Fibroblast of villous mesenchyme (primary cell): ENCODE measurements around the gene APOA4. TPM values are rescaled to one million over a fixed set of nuclear protein-coding genes. Genes with fewer than 3 reads are reported as not detected.

Experiments used
- DNase-seq: peaks from one replicate; pipeline ENCODE4 v3.0.0-alpha.2; 2010; ENCODE audit warnings: low read depth
- H3K4me3 ChIP-seq: 2 replicates; pipeline ENCODE4 v1.5.1; 2011; ENCODE audit warnings: low read depth, mild to moderate bottlenecking, low read length
- CTCF ChIP-seq: IDR thresholded peaks from 2 replicates; pipeline ENCODE4 v1.5.1; 2012; ENCODE audit warnings: low read depth, mild to moderate bottlenecking, low read length; ENCODE audit not compliant: insufficient read depth
- total RNA-seq: library from RNA; depleted of rRNA; stranded (reverse); fragments of >200 nt; gene quantifications from 2 replicates; pipeline ENCODE4 v1.2.3, GENCODE V29; 2012

APOA4 gene
- total RNA-seq, 1 donor, result not detected

DNA sequence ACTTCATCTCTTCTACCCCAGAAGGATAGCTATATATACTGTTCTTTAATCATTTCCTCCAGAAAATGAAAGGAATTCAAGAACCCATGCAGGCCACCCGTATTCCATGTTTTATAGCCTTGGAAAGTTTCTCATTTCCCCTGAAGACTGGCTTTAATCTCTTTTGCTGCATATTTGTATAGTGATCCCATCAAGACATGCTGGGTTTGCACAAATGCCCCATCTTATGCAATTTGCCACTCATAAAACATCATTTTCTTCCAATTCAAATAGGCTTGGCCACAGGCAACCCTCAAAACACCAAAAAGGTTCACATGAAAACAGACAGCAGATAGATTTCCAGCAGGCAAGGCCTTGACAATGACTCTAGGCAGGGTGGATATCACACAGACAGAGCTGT lies 42.6 kb upstream of the APOA4 start:
- DNase-seq, result peak; percentile 83
- TF ChIP-seq CTCF, result no peak

GRCh38 chr11:116864531-116864930 lies 41.4 kb upstream of the APOA4 start:
- no peak overlapping the region for H3K4me3 ChIP-seq
- TF ChIP-seq CTCF, result no peak
- peak; percentile 38 for DNase-seq

More for the DNA sequence above, 42.6 kb upstream of the APOA4 start:
- no peak overlapping the region for H3K4me3 ChIP-seq

DNA sequence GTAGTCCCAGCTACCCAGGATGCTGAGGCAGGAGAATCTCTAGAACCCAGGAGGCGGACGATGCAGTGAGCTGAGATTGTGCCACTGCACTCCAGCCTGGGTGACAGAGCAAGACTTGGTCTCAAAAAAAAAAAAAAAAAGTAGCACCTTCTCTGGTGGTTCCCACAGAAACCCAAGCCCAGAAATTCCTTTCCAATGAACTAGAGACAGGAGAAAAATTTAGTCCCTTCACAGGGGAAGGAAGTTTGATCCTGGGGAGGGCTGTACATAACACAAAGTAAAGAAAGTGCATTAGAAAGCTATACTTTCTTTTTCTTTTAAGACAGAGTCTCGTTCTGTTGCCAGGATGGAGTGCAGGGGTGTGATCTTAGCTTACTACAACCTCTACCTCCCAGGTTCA lies 39.8 kb upstream of the APOA4 start:
- no peak overlapping the region for H3K4me3 ChIP-seq
- no peak for DNase-seq
- no peak for TF ChIP-seq CTCF

DNA sequence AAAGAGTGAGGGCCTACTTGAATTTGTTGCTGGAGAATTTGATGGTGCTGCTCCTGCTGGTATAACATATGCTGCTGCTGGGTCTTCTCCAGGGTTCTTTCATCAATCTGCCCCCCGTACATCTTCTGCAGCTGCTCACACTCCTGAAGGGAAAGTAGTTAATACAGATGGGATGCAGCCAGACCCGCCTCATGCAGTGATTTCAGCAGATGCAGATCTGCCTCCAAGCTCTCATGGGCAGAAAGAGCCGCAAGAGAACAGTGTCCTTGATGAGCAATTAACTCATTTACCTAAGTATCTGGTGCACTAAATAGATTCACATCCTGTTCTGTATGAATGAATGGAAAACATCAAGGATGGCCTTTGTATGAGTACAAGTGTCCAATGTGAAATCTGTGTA lies 39.1 kb upstream of the APOA4 start:
- TF ChIP-seq CTCF, result no peak
- DNase-seq, result no peak
- H3K4me3 ChIP-seq, result no peak overlapping the region

- no peak overlapping the region for H3K4me3 ChIP-seq
- DNase-seq, result no peak
- TF ChIP-seq CTCF, result no peak
Observed at GRCh38 chr11:116861539-116861938, 38.4 kb upstream of the APOA4 start.

DNA sequence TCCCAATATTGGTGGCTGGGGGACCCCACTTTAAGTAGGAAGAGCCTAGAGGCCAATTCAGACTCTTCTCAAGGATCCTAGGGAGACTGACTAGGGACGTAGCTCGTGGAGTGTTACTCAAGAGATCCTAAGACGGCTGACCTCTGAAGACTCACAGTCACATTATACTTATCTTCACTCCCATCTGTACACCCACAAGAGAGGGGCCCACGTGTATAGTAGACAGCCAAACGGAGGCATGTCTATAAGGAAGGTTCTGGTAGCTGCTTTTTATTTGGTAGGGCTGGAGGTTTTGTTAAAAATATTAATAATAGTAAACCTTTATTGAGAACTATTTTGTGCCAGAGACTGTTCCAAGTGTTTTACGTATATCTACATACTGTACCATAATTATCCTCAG lies 37.2 kb upstream of the APOA4 start:
- H3K4me3 ChIP-seq, result no peak overlapping the region
- no peak for DNase-seq
- TF ChIP-seq CTCF, result no peak

- DNase-seq, result no peak
- TF ChIP-seq CTCF, result no peak
- no peak overlapping the region for H3K4me3 ChIP-seq
Observed at GRCh38 chr11:116859175-116859574, 36.1 kb upstream of the APOA4 start.
